HG02610 (cell line): ENCODE measurements around the gene GARS1.

Source experiments
- ATAC-seq: cut with Tn5 transposase; IDR thresholded peaks from one replicate; pipeline ENCODE4 v1.9.1; 2021; ENCODE audit warnings: mild to moderate bottlenecking, moderate library complexity; ENCODE audit not compliant: unreplicated experiment

The GARS1 gene

DNA sequence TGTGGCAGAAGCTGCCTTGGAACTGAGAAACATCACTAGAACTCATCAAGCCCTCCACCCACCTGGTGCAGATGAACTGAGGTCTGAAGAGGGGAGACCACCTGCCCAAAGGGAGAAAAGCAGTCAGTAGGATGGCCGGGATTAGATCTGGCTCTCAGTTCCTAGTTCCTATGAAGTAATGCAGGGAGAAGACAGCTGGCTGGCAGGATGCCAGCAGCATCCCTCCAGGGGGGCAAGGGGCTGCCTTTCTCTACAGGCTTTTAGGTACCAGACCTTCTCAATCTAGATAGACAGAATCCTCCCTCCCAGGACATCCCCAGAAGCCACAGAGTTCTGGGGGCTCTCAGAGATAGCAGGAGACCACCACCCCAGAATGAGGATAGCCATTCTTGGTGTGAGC is 79.7 kb downstream of the GARS1 start:
- no peak for ATAC-seq

DNA sequence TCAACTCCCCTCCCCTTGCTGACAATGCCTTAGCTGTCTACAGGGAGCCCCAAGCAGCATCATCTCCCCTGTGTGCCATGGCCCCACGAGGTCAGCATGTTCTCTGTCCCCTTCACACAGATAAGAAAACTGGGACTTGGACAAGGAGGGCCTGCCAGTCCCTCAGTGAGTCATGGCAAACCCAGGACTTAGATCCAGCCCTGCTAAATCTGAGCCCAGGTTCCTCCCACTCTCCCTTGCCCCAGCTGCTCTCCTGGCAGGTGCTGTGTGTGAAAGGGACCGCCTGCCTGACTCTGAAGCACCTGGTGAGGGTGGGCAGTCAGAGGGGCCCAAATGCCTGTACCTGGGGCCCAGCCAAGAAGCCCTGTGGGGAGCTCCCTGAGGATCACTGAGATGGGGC is 80.2 kb downstream of the GARS1 start:
- ATAC-seq = no peak

DNA sequence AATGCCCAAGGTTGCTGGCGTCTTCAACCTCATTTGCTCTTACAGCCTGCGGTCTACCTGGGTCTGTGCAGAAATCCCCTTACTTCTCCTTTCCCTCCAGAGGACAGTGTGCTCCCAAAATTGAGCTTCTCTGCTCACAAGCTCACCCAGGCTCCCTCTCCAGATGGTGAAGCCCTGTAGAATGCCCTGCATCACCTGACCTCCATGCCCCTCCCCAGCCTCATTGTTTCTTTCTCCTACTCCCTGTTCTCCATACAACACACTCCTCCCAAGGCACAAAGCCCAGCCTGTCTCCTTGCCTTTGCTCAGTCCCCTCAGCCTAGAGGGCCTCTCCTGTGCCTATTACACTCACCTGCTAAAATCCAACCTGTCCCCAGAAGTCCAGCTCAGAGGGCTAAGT is 84.1 kb downstream of the GARS1 start:
- ATAC-seq = no peak

DNA sequence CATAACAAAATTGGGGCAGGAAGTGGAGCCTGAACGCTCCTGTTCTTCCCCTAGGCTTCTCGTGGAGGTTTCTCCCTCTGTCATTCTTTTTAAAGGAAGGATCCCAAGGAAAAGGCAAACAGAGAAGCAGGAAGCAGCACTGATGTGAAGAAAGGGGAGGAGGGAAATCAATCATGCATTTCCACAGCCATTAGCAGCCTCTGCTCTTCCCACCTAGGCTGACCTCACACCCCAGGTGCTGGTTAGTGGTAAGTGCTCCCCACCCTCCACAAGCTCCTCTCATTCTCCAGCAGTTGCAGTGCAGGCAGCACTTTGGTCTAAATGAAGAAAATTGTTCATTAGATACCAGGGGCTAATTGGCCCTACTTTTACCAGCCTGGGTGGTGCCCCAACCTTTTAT is 85.0 kb downstream of the GARS1 start:
- ATAC-seq = no peak

DNA sequence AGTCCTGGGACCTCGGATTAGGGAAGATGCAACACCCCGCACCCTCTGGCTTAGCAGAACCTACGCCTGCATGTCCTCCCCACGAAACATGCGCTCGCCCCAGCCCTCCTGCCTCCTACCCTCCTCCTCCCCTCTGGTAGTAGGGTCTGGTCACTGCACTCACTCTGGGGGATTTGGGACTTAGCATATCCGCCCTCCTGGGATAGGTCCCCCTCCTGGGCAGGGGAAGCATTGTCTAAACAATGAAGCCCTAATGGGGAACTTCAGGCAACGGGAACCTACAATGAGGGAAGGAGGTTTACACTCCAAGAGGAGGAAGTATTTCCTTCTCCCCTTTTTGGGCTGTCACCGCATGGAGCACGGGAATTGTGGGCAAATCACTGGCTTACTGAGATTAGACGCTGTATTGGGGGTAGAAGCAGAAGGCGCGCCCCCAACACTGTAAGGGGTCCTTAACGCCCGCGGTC is 86.7 kb downstream of the GARS1 start:
- no peak for ATAC-seq

DNA sequence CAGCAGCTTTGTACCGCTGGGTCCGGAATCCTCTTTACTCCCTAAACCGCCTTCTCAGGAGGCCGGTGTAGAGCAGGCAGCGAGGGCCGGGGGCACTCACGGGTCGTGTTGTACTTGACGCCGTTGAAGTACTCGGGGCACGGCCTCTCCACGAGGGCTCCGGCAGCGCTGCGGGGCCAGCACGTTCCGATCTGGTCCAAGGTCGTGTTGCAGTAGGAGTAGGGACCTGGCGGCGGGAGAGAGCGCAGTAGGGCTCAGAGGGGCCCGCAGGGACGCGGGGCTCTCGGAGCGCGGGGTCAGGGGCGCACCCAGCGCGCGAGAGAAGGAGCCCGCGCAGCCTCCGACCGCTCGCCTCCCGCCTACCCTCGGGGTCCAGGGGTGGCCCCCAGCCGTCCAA is 87.1 kb downstream of the GARS1 start:
- ATAC-seq = no peak

DNA sequence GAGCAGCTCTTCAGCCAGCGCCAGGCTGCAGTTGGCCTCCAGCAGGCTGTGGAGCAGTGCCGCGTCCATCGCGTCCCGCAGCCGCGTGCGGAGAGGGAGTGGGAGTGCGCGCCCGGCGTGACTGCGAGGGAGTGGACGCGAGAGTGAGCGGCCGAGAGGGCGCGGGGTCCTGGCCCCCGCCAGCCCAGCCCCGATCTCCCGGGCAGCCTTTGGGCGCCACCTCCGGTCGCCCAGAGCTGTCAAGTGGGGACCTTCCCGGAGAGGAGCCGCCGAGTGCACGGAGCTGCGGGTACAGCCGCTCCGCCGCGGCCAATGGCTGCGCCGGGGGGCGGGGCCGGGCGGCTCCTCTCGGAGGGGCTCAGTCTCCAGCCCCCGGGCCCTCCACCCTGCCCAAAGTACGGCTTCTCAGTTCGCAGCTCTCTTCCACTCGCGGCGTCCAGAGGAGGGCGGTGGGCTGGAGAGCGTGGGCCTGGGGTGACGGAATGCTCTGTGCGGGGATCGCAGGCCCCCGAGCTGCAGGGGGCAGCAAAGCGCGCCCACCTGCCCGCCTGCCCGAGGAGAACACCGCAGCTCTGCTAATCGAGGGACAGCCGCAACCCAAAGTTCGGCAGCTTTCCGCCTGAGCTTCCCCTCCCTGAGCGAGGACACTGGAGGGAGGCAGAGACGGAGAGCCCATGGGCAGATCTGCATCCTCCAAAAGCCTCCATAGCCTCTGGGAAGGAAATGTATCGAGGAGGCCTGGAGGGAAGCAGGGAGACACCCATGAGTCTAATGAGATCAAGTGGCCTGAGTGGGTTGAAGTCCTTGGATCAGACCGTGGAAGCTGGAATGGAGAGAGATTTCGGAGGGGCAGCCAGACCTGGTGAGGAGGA is 87.8 kb downstream of the GARS1 start, which contains the start of gene CRHR2:
CRHR2 (minus strand) TSS at position 245 of the 872 bp plus-strand sequence; CDS start at position 69, 176 bp downstream.
- no peak for ATAC-seq

DNA sequence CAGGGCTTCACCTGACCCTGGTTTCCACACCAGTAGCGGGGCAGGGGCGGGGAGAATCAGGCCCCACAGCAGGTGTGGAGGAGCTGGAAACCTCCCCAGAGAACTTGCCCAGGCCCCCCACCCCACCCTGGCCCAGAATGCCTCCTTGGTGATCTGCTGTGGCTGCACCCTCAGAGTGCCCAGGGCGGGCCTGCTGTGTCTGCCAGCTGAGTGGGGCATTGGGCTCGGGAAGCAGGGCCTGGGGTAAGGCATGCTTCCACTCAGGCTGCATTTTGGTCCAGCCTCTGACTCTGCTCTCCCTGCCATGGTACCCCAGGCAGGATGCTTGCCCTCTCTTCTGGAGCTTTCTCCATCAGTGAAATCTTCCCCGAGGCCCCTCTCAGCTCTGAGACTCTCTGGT is 88.6 kb downstream of the GARS1 start:
- ATAC-seq = no peak
